ENCODE measurements around the gene RHOH. TPM values are rescaled to one million over a fixed set of nuclear protein-coding genes. Genes with fewer than 3 reads are reported as not detected.
A peak's percentile ranks its signal among the peaks of the same experiment; 100 is the strongest.

The RHOH gene
- total and polyA plus RNA-seq, 2 donors from 2014 or later: 0.17 to 14.1 TPM

- Histone ChIP-seq H3K36me3 (ENCODE audit: control insufficient read depth in 2 of 3, insufficient read depth in 3 of 3, low read length in 3 of 3) (no peaks in the 10 kb centered on the region), H3K27me3 (ENCODE audit: control insufficient read depth, insufficient read depth, low read length) (no peaks in the 10 kb centered on the region), H3K27ac (ENCODE audit: low read depth in 2 of 2, low read length in 2 of 2) (no peak overlapping the region), H3K4me3 (ENCODE audit: low read length in 3 of 3) (no peak overlapping the region), H3K4me1 (ENCODE audit: control insufficient read depth in 2 of 3, insufficient read depth in 2 of 3, low read depth in 1 of 3, low read length in 3 of 3) (no peaks in the 10 kb centered on the region), H3K9ac (ENCODE audit: low read length in 3 of 3) (no peak overlapping the region), H3K9me3 (ENCODE audit: control insufficient read depth in 2 of 3, insufficient read depth in 1 of 3, low read length in 3 of 3) (no peaks in the 10 kb centered on the region)
- intact Hi-C loops (cut with DNase I): no loop called here
- FAIRE-seq (no peak), DNase-seq (peak in 1 of 5 donors; percentile 77)
- no peak for TF ChIP-seq CTCF (IDR thresholded peaks at IDR 0.05; ENCODE audit: borderline replicate concordance, extremely low read depth, insufficient read depth)
These were observed 3.4 kb downstream of the RHOH start for GRCh38 chr4:40199999-40200874.

GRCh38 chr4:40200875-40201801 lies 4.3 kb downstream of the RHOH start:
- no peak overlapping the region for H3K27ac ChIP-seq (ENCODE audit: low read depth in 2 of 2, low read length in 2 of 2)
- H3K36me3 ChIP-seq (ENCODE audit: control insufficient read depth in 2 of 3, insufficient read depth in 3 of 3, low read length in 3 of 3): no peaks in the 10 kb centered on the region
- DNase-seq (no peak), FAIRE-seq (no peak)
- no peak overlapping the region for H3K9ac ChIP-seq (ENCODE audit: low read length in 3 of 3)
- no peak for TF ChIP-seq CTCF (IDR thresholded peaks at IDR 0.05; ENCODE audit: borderline replicate concordance, extremely low read depth, insufficient read depth)
- no peak overlapping the region for H3K4me3 ChIP-seq (ENCODE audit: low read length in 3 of 3)
- no peaks in the 10 kb centered on the region for H3K9me3 ChIP-seq (ENCODE audit: control insufficient read depth in 2 of 3, insufficient read depth in 1 of 3, low read length in 3 of 3)
- H3K27me3 ChIP-seq (ENCODE audit: control insufficient read depth, insufficient read depth, low read length): no peaks in the 10 kb centered on the region
- intact Hi-C loops (cut with DNase I): no loop called here
- H3K4me1 ChIP-seq (ENCODE audit: control insufficient read depth in 2 of 3, insufficient read depth in 2 of 3, low read depth in 1 of 3, low read length in 3 of 3): no peaks in the 10 kb centered on the region

GRCh38 chr4:40201898-40202297 lies 5.1 kb downstream of the RHOH start:
- H3K27me3 ChIP-seq (ENCODE audit: control insufficient read depth, insufficient read depth, low read length): no peaks in the 10 kb centered on the region
- TF ChIP-seq CTCF (IDR thresholded peaks at IDR 0.05; ENCODE audit: borderline replicate concordance, extremely low read depth, insufficient read depth): no peak
- no peak for FAIRE-seq
- intact Hi-C loops (cut with DNase I): no loop called here
- no peak overlapping the region for H3K4me3 ChIP-seq (ENCODE audit: low read length in 3 of 3)
- DNase-seq: no peak
- H3K4me1 ChIP-seq (ENCODE audit: control insufficient read depth in 2 of 3, insufficient read depth in 2 of 3, low read depth in 1 of 3, low read length in 3 of 3): no peaks in the 10 kb centered on the region
- H3K9ac ChIP-seq (ENCODE audit: low read length in 3 of 3): no peak overlapping the region
- no peaks in the 10 kb centered on the region for H3K9me3 ChIP-seq (ENCODE audit: control insufficient read depth in 2 of 3, insufficient read depth in 1 of 3, low read length in 3 of 3)
- no peaks in the 10 kb centered on the region for H3K36me3 ChIP-seq (ENCODE audit: control insufficient read depth in 2 of 3, insufficient read depth in 3 of 3, low read length in 3 of 3)
- no peak overlapping the region for H3K27ac ChIP-seq (ENCODE audit: low read depth in 2 of 2, low read length in 2 of 2)
